Right renal cortex interstitium (tissue), 3 donors: ENCODE measurements around the gene PCGF5. TPM values are rescaled to one million over a fixed set of nuclear protein-coding genes. Genes with fewer than 3 reads are reported as not detected.
"Not testable (repeated sequence)": the region's sequence is repeated elsewhere in the genome, so short reads cannot be mapped to it uniquely, and the experiment has no call there.

ENCODE experiments used
- DNase-seq, 3 donors: peaks; one replicate each; pipeline ENCODE4 v3.0.0-alpha.2; 2013; ENCODE audit warnings: low read depth in 3 of 3, low spot score in 2 of 3
- polyA plus RNA-seq, 3 donors: library from polyadenylated mRNA; unstranded; fragments of 120-200 nt; gene quantifications; one replicate each; pipeline ENCODE4 v1.2.1, GENCODE V29; 2013; ENCODE audit not compliant: insufficient read length in 3 of 3

Gene PCGF5
- 10 to 100 TPM; 26.9 to 27.4 (median 27.3) TPM for polyA plus RNA-seq

- peak; percentile 38 to 68 (median 53) for DNase-seq
Observed at GRCh38 chr10:91220194-91220953, at the start of gene PCGF5. TSS of gene PCGF5 (plus strand) at chr10:91220663. CDS start at chr10:91222872, 2,209 bp downstream.

DNA sequence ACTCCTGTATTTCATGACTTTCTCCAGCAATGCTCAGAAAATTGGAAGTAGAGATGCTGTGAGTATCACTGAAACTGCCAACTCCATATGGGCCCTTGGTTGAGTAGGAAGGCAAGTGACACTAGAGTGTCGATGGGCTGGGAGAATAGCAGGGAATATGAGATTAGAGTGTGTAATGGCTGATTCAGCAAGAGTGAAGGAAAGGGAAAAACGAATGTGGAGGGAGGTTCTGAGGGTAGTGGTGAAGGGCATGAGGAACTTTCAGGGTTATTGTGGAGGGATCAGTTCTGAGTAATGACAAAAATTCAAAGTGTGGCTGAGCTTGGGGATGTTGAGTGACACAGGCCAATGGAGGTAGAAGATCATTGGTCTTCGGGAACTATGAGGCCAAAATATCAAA, 49.0 kb upstream of the PCGF5 start:
- no peak for DNase-seq

GRCh38 chr10:91172348-91172747, 48.1 kb upstream of the PCGF5 start:
- no peak for DNase-seq

GRCh38 chr10:91185239-91185875, 35.1 kb upstream of the PCGF5 start:
- DNase-seq, result no peak

DNA sequence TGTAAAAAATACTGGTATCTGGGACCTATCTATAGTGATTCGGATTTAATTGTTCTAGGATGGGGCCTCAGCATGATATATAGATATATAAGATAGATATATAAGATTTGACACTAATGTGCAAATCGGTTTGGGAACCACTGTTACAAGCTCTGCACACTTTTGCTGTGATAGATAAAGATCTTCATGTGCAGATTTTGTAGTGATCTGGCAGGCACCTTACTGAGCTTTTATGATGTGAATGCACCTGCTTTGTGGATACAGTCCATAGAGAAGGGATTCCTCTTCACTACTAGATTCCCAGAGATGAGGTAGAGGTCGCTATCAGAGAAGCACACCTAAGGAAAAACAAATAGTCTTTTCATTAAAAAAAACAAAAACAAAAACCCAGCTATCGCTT, 33.3 kb upstream of the PCGF5 start:
- no peak for DNase-seq

DNA sequence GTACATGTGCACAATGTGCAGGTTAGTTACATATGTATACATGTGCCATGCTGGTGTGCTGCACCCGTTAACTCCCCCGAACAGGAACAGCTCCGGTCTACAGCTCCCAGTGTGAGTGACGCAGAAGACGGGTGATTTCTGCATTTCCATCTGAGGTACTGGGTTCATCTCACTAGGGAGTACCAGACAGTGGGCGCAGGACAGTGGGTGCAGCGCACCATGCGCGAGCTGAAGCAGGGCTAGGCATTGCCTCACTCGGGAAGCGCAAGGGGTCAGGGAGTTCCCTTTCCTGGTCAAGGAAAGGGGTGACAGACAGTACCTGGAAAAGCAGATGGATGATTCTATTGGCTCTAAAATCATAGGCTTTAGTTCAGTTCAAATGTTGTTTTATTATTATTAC, 32.5 kb upstream of the PCGF5 start:
- not testable (repeated sequence) for DNase-seq

- DNase-seq, result no peak
Observed at GRCh38 chr10:91188889-91189288, 31.6 kb upstream of the PCGF5 start.

DNA sequence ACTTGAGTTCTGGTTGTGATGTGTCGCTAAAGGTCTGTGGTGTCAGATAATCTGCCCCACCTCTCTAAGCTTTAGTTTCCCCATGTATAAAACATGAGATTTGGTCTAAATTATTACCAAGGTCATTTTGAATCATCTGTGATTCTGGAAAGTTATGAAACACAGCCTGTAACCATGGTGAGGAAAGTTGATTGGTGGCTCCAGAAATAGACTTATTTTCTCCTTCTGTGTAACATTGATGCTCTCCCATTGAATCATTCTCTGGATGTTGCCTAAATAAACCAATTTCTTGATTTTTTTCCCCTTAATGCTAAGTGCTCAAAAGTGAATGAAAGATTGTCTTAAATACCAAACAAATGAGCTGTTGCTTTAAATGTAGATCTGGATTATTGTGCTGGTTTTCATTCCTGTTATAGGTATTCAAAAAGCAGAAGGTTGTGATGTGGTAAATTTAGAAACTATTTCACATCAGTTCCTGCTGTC, 30.0 kb upstream of the PCGF5 start:
- DNase-seq, result no peak

GRCh38 chr10:91190876-91191583, 29.4 kb upstream of the PCGF5 start:
- no peak for DNase-seq

DNA sequence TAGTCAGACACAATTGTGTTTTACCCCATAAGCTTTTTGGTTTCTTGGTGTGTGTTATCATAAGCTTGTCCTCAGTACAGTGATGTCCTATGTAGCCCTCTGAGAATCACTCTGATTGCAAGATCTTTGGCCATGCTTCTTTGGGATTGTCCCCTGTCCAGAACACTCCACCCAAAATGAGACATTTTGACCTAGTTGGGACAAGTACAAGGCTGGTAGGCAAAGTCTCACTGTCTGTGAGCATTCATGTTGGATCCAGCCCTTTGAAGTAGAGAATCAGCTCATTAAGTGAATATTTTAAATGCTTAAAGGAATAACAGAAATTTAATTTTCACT, 28.9 kb upstream of the PCGF5 start:
- no peak for DNase-seq

DNA sequence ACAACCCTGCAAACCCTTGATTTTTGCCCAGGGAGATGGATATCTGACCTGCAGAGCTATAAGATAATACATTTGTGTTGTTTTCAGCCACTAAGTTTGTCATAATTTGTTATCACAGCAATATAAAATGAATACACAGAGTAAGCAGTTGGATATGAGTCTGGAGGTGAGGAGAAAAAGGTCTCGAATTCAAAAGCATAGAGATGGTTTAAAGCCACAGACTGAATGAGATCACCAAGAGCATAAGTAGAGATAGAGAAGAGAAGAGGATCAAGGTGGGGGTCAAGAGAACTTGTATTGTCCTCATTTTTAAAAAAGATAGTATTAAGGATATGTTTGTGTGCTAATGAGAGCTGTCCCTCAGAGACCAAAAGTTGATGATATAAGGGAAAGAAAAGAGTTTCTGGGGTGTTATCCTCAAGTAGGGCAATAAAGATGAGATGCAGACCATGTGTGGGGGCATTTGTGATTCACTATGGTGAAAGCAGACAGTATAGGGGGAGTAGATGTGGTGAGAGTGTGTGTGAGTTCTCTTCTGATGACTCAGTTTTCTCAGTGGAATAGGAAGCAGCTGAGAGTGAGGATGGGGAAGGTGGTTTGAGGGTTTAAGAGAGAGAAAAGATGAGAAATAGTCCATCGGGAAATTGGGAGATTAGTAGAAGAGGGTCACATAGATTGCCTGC, 25.8 kb upstream of the PCGF5 start:
- no peak for DNase-seq

GRCh38 chr10:91196268-91197048, 24.0 kb upstream of the PCGF5 start:
- DNase-seq, result no peak

- DNase-seq, result no peak
Observed at GRCh38 chr10:91197127-91197526, 23.3 kb upstream of the PCGF5 start.

DNA sequence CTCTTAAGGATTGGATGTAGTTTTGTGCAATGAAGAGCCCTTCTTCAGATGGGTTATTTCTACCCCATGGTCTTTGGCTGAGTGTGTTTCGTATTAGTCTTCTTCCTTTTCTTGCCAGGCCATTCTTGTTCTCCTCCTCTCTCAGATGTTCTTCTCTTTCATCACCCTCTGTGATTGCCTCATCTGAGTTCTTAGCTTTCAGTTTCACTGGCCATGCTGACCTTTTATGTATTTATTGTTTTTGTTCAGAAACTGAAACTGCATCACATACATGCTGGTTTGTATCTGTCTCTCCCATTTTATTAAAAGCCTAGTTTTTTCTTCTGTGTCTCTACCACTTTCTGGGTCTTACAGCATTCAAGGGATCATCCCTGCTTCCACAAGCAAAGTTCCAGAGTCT, 21.7 kb upstream of the PCGF5 start:
- no peak for DNase-seq

GRCh38 chr10:91200314-91201212, 19.9 kb upstream of the PCGF5 start:
- DNase-seq, result no peak

GRCh38 chr10:91201213-91201996, 19.1 kb upstream of the PCGF5 start:
- no peak for DNase-seq

- no peak for DNase-seq
Observed at GRCh38 chr10:91206427-91206826, 14.0 kb upstream of the PCGF5 start.

DNA sequence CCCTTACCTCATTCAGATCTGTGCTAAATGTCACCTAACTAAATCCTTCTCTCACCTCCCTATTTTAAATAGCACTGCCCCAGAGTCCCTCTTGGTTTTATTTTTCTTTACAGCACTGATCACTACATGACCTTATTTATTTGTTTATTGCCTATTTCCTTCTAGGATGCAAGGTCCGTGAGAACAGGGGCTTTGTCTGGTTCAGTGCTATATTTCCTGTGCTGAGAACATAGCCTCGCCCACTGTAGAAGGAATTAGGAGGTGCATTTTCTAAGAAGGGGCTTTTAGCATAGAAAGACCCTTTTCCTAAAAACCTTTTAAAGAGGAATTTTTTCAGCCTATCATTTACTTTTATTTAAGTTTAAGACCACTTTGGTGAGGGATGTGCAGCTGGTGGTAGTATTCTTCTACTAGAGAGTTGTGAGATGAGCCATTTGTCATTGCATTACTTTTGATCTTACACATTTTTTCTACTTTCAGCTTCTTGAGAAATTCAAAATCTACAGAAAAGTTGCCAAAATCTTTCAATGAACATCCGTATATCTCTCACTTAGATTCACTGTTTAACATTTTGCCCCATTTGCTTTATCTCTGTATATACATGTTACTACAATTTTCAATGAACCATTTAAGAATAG, 13.5 kb upstream of the PCGF5 start:
- DNase-seq, result no peak
